HCT116 (cell line): Measurements from ENCODE around the gene ERFE. TPM values are rescaled to one million over a fixed set of nuclear protein-coding genes. Genes with fewer than 3 reads are reported as not detected.

ENCODE experiments used
- ATAC-seq: fragments of 200-7000 bp; cut with Tn5 transposase; 2 replicates; pipeline ENCODE4 v1.9.1; 2020; ENCODE audit warnings: mild to moderate bottlenecking, moderate library complexity
- BruUV-seq: library from RNA; stranded (reverse); fragments of 400-500 nt; replicated peaks from 2 replicates; lab custom pipeline; 2021; lab: Mats Ljungman, UMichigan
- CTCF ChIA-PET: fragments of 300-600 bp; sonication (Branson Sonifier 250); formaldehyde crosslinking; loops from one replicate; lab custom pipeline; 2021; ENCODE audit warnings: antibody characterized with exemption; lab: Charles Lee
- POLR2A ChIA-PET: fragments of 300-600, 350-600 bp; sonication (Branson Sonifier 250); formaldehyde crosslinking; loops from one replicate; lab custom pipeline; 2021; ENCODE audit warnings: antibody characterized with exemption; lab: Charles Lee
- RAD21 ChIA-PET, 2 experiments: fragments of 300-600 bp; sonication (Branson Sonifier 250); formaldehyde crosslinking; loops; one replicate each; lab custom pipeline; 2023; ENCODE audit warnings: low total read pairs in 2 of 2; ENCODE audit not compliant: uncharacterized antibody in 2 of 2, unreplicated experiment in 2 of 2, low non-redundant PET in 1 of 2; lab: Charles Lee
- DNase-seq: peaks from one replicate; pipeline ENCODE4 v3.0.0-alpha.2; 2010; ENCODE audit warnings: low read depth, low spot score
- H2AFZ ChIP-seq: fragments of 200-600 bp; shearing (Covaris generic), sonication (generic); 2 replicates; pipeline ENCODE4 v1.6.1; 2017; ENCODE audit warnings: low read depth, mixed run types, mixed read lengths, antibody characterized with exemption, low read length; ENCODE audit not compliant: poor library complexity, severe bottlenecking
- H3K27ac ChIP-seq: 2 replicates; pipeline ENCODE4 v1.5.1; 2012; ENCODE audit warnings: low read depth, low read length
- H3K27me3 ChIP-seq: fragments of 200-600 bp; sonication (generic); 2 replicates; pipeline ENCODE4 v1.6.1; 2016; ENCODE audit warnings: mixed run types, low read length, mixed read lengths; ENCODE audit not compliant: insufficient read depth
- H3K36me3 ChIP-seq, 2 experiments: fragments of 200-500 bp in 1 of 2; fragments of 200-600 bp in 1 of 2; sonication (Bioruptor generic) in 1 of 2; sonication (generic) in 1 of 2; 2 replicates each; pipeline versions ENCODE4 v1.5.1 to v1.6.1; 2014 to 2016; ENCODE audit warnings: low read length in 2 of 2, inconsistent platforms in 1 of 2, mixed read lengths in 1 of 2, mixed run types in 1 of 2; ENCODE audit not compliant: insufficient read depth in 2 of 2, control insufficient read depth in 1 of 2
- H3K4me1 ChIP-seq, 2 experiments: fragments of 200-600 bp in 1 of 2; sonication (generic) in 1 of 2; 2 replicates each; pipeline versions ENCODE4 v1.5.1 to v1.6.1; 2012 to 2017; ENCODE audit warnings: low read length in 2 of 2, inconsistent platforms in 1 of 2, mild to moderate bottlenecking in 1 of 2, mixed read lengths in 1 of 2, mixed run types in 1 of 2, moderate library complexity in 1 of 2; ENCODE audit not compliant: insufficient read depth in 2 of 2, control insufficient read depth in 1 of 2
- H3K4me2 ChIP-seq: fragments of 200-600 bp; sonication (generic); 2 replicates; pipeline ENCODE4 v1.6.1; 2017; ENCODE audit warnings: mixed run types, low read length, mixed read lengths
- H3K4me3 ChIP-seq, 2 experiments: fragments of 200-600 bp in 1 of 2; sonication (generic) in 1 of 2; replicated peaks in 1 of 2; 2 replicates each; pipeline ENCODE4 v1.5.1; 2011 to 2016; ENCODE audit warnings: low read length in 2 of 2, control low read depth in 1 of 2, low read depth in 1 of 2, mild to moderate bottlenecking in 1 of 2, mixed read lengths in 1 of 2, mixed run types in 1 of 2
- H3K79me2 ChIP-seq: fragments of 200-600 bp; sonication (generic); 2 replicates; pipeline ENCODE4 v1.6.1; 2017; ENCODE audit warnings: mild to moderate bottlenecking, mixed run types, low read length, moderate library complexity, mixed read lengths; ENCODE audit not compliant: insufficient read depth
- H3K9ac ChIP-seq: fragments of 200-600 bp; sonication (generic); 2 replicates; pipeline ENCODE4 v1.6.1; 2016; ENCODE audit warnings: low read length, mixed read lengths
- H3K9me2 ChIP-seq: fragments of 200-600 bp; sonication (generic), shearing (Covaris generic); 2 replicates; pipeline ENCODE4 v1.6.1; 2017; ENCODE audit warnings: mixed run types, mild to moderate bottlenecking, moderate library complexity; ENCODE audit not compliant: insufficient read depth
- H3K9me3 ChIP-seq, 2 experiments: fragments of 200-500 bp in 1 of 2; fragments of 200-600 bp in 1 of 2; sonication (Bioruptor generic) in 1 of 2; sonication (generic) in 1 of 2; 2 replicates each; pipeline ENCODE4 v1.6.1; 2014 to 2017; ENCODE audit warnings: low read length in 2 of 2, mixed read lengths in 2 of 2, inconsistent platforms in 1 of 2, low read depth in 1 of 2, mild to moderate bottlenecking in 1 of 2, mixed run types in 1 of 2, moderate library complexity in 1 of 2; ENCODE audit not compliant: control insufficient read depth in 1 of 2, insufficient read depth in 1 of 2
- H4K20me1 ChIP-seq: fragments of 200-600 bp; sonication (generic), shearing (Covaris generic); 2 replicates; pipeline ENCODE4 v1.6.1; 2017; ENCODE audit warnings: mixed run types, mild to moderate bottlenecking, moderate library complexity; ENCODE audit not compliant: insufficient read depth
- CEBPB ChIP-seq: IDR thresholded peaks from 2 replicates; pipeline ENCODE4 v1.6.1; 2012; ENCODE audit warnings: low read depth
- EGR1 ChIP-seq: IDR thresholded peaks from 2 replicates; pipeline ENCODE4 v1.6.1; 2012; ENCODE audit warnings: low read depth
- EZH2 ChIP-seq: fragments of 200-600 bp; sonication (generic); IDR thresholded peaks from 2 replicates; pipeline ENCODE4 v1.6.1; 2017; ENCODE audit warnings: antibody characterized with exemption, mixed run types
- RAD21 ChIP-seq: IDR thresholded peaks from 2 replicates; pipeline ENCODE4 v1.6.1; 2012; ENCODE audit warnings: low read depth, mild to moderate bottlenecking
- TCF7L2 ChIP-seq: IDR thresholded peaks from 2 replicates; pipeline ENCODE4 v1.7.0; 2011; ENCODE audit warnings: borderline replicate concordance, inconsistent platforms; ENCODE audit not compliant: insufficient read depth, insufficient read length; ENCODE audit errors: extremely low read depth
- YY1 ChIP-seq: IDR thresholded peaks from 2 replicates; pipeline ENCODE4 v1.6.1; 2011; ENCODE audit warnings: low read length, low read depth, moderate library complexity, mild to moderate bottlenecking; ENCODE audit not compliant: insufficient replicate concordance; ENCODE audit errors: extremely low read depth
- ZNF274 ChIP-seq: fragments of 200-500 bp; sonication (Bioruptor generic); IDR thresholded peaks from 2 replicates; pipeline ENCODE4 v1.6.1; 2014; ENCODE audit warnings: mild to moderate bottlenecking, low read depth, low read length, inconsistent platforms
- intact Hi-C: fragments of 100-400 bp; cut with micrococcal nuclease; formaldehyde crosslinking; loops from 2 replicates; pipeline ENCODE4 v1.10.0; 2022
- total RNA-seq: library from RNA; stranded (reverse); gene quantifications from one replicate; pipeline ENCODE4 v1.2.1, GENCODE V29; 2021; ENCODE audit not compliant: unreplicated experiment

ERFE gene
- total RNA-seq, 1 experiment from 2014 or later, result 17.3 TPM

GRCh38 chr2:238148981-238149380 is 9.8 kb upstream of the ERFE start:
- ChIA-PET POLR2A (no interaction called here), RAD21 (no interaction called here)
- intact Hi-C loops, result no loop called here

GRCh38 chr2:238149841-238150572 is 8.8 kb upstream of the ERFE start:
- CTCF ChIA-PET, result no interaction called here
- Histone ChIP-seq H3K36me3 (no peaks in the 10 kb centered on the region), H3K27me3 (no peaks in the 10 kb centered on the region), H3K9ac (no peak overlapping the region), H4K20me1 (no peaks in the 10 kb centered on the region), H2AFZ (no peak overlapping the region), H3K4me1 (peaks cover 4 to 20% of the 10 kb centered on the region in 2 experiments; a peak in 3 of 4 replicates), H3K79me2 (no peaks in the 10 kb centered on the region), H3K27ac (no peak overlapping the region), H3K9me3 (no peaks in the 10 kb centered on the region), H3K4me2 (no peak overlapping the region), H3K9me2 (no peaks in the 10 kb centered on the region), H3K4me3 (no peak overlapping the region)
- TF ChIP-seq EGR1 (no peak), EZH2 (no peak), CEBPB (no peak), YY1 (no peak)
- DNase-seq (no peak), ATAC-seq (no peak)
- POLR2A ChIA-PET, result no interaction called here
- intact Hi-C loops, result no loop called here
- RAD21 ChIA-PET, result no interaction called here
- no TSS peak for BruUV-seq

More at GRCh38 chr2:238148981-238149380, 9.8 kb upstream of the ERFE start:
- H4K20me1 ChIP-seq, result no peaks in the 10 kb centered on the region
- H3K9ac ChIP-seq, result no peak overlapping the region
- H2AFZ ChIP-seq, result no peak overlapping the region
- no peaks in the 10 kb centered on the region for H3K9me3 ChIP-seq
- CTCF ChIA-PET, result interaction anchor here (1.2 kb wide), 1 partner anchor 114 kb away, joined by 3 read pairs; no protein-coding TSS in a partner anchor
- no peak for ATAC-seq
- no peak overlapping the region for H3K4me3 ChIP-seq
- no peaks in the 10 kb centered on the region for H3K27me3 ChIP-seq
- H3K4me2 ChIP-seq, result no peak overlapping the region
- peaks cover 7 to 31% of the 10 kb centered on the region in 2 experiments for H3K4me1 ChIP-seq
- BruUV-seq, result no TSS peak
- H3K79me2 ChIP-seq, result no peaks in the 10 kb centered on the region
- TF ChIP-seq ZNF274, result no peak
- no peak for TF ChIP-seq EGR1
- TF ChIP-seq TCF7L2, result no peak
- no peak for TF ChIP-seq RAD21
- TF ChIP-seq YY1, result no peak
- no peak overlapping the region for H3K27ac ChIP-seq
- H3K9me2 ChIP-seq, result no peaks in the 10 kb centered on the region
- H3K36me3 ChIP-seq, result no peaks in the 10 kb centered on the region
- no peak for DNase-seq
